Vagina (tissue), 2 donors: ENCODE measurements around the gene FXN. TPM values are rescaled to one million over a fixed set of nuclear protein-coding genes. Genes with fewer than 3 reads are reported as not detected.

Source experiments
- DNase-seq, 2 donors: peaks; one replicate each; pipeline ENCODE4 v3.0.0-alpha.2; 2017; ENCODE audit errors: extremely low spot score in 2 of 2
- H3K27ac ChIP-seq: fragments of 200-600 bp; sonication (generic); one replicate; pipeline ENCODE4 v1.5.1; 2019
- H3K27me3 ChIP-seq: fragments of 200-600 bp; sonication (generic); one replicate; pipeline ENCODE4 v1.5.1; 2019
- H3K36me3 ChIP-seq, 2 donors: fragments of 200-600 bp; sonication (generic); one replicate each; pipeline ENCODE4 v1.5.1; 2017 to 2019
- H3K4me1 ChIP-seq: fragments of 200-600 bp; sonication (generic); one replicate; pipeline ENCODE4 v1.5.1; 2019
- H3K4me3 ChIP-seq, 2 donors: fragments of 200-600 bp; sonication (generic); 1 replicate in 1 of 2; 2 replicates in 1 of 2; pipeline ENCODE4 v1.5.1; 2016 to 2019
- H3K9me3 ChIP-seq: fragments of 200-600 bp; sonication (generic); one replicate; pipeline ENCODE4 v1.5.1; 2019
- POLR2A ChIP-seq, 2 donors: fragments of 450-650 bp; IDR thresholded peaks; one replicate each; pipeline ENCODE4 v1.6.1; 2017; ENCODE audit warnings: antibody characterized with exemption in 2 of 2, mild to moderate bottlenecking in 2 of 2, moderate library complexity in 2 of 2
- POLR2AphosphoS5 ChIP-seq, 2 donors: sonication (generic); formaldehyde crosslinking; IDR thresholded peaks; one replicate each; pipeline ENCODE4 v1.9.0; 2017; ENCODE audit warnings: antibody characterized with exemption in 2 of 2, mild to moderate bottlenecking in 2 of 2, low read depth in 1 of 2; ENCODE audit not compliant: insufficient read depth in 1 of 2
- intact Hi-C: fragments of 100-400 bp; cut with DNase I; formaldehyde crosslinking; loops from one replicate; pipeline ENCODE4 v1.15.1; 2023
- small RNA-seq: library from RNA; depleted of rRNA; stranded (forward); fragments of <200 nt; gene quantifications from one replicate; pipeline ENCODE3, GENCODE V24; 2016
- total RNA-seq: library from RNA; depleted of rRNA; stranded (reverse); fragments of >200 nt; gene quantifications from one replicate; pipeline ENCODE4 v1.2.3, GENCODE V29; 2016
- TF ChIP-seq, protein P1 (sequence below), 3 experiments: fragments of 450-650 bp in 2 of 3; fragments of 200-600 bp in 1 of 3; sonication (generic) in 1 of 3; IDR thresholded peaks; one replicate each; pipeline ENCODE4 v1.5.1; 2017 to 2019; ENCODE audit warnings: antibody characterized with exemption in 3 of 3, mild to moderate bottlenecking in 2 of 3, moderate library complexity in 2 of 3

The FXN gene
- total RNA-seq, 1 donor from 2014 or later: 11.8 TPM

DNA sequence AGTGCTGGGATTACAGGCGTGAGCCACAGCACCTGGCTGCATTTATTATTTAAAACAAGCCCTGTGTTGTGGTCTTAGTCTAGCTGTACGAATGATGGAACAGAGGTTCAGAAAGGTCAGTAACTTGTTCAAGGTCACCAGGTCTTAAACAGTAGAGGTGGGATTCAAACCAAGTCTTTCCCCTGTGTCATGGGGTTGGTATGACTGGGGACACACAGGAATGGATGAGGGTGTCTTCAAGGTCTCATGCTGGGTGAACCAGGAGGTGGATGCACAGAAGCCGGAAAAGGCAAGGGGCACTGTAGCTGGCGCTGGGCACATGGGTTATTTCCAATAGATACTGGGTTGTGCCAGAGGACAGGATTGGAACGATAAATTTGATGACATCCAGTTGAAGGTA is 106.3 kb downstream of the FXN start:
- TF ChIP-seq POLR2A (IDR thresholded peaks at IDR 0.05) (no peak), POLR2AphosphoS5 (IDR thresholded peaks at IDR 0.05; ENCODE audit: insufficient read depth in 1 of 2, low read depth in 1 of 2) (no peak)
- TF ChIP-seq, protein P1, sequence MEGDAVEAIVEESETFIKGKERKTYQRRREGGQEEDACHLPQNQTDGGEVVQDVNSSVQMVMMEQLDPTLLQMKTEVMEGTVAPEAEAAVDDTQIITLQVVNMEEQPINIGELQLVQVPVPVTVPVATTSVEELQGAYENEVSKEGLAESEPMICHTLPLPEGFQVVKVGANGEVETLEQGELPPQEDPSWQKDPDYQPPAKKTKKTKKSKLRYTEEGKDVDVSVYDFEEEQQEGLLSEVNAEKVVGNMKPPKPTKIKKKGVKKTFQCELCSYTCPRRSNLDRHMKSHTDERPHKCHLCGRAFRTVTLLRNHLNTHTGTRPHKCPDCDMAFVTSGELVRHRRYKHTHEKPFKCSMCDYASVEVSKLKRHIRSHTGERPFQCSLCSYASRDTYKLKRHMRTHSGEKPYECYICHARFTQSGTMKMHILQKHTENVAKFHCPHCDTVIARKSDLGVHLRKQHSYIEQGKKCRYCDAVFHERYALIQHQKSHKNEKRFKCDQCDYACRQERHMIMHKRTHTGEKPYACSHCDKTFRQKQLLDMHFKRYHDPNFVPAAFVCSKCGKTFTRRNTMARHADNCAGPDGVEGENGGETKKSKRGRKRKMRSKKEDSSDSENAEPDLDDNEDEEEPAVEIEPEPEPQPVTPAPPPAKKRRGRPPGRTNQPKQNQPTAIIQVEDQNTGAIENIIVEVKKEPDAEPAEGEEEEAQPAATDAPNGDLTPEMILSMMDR (IDR thresholded peaks at IDR 0.05): no peak
- intact Hi-C loops: no loop called here
- H3K27ac ChIP-seq: no peak overlapping the region
- H3K36me3 ChIP-seq: no peaks in the 10 kb centered on the region
- H3K4me3 ChIP-seq: no peak overlapping the region
- peaks cover 7% of the 10 kb centered on the region for H3K4me1 ChIP-seq
- peak in 1 of 2 donors; percentile 40 for DNase-seq
- H3K9me3 ChIP-seq: no peaks in the 10 kb centered on the region
- H3K27me3 ChIP-seq: no peaks in the 10 kb centered on the region

DNA sequence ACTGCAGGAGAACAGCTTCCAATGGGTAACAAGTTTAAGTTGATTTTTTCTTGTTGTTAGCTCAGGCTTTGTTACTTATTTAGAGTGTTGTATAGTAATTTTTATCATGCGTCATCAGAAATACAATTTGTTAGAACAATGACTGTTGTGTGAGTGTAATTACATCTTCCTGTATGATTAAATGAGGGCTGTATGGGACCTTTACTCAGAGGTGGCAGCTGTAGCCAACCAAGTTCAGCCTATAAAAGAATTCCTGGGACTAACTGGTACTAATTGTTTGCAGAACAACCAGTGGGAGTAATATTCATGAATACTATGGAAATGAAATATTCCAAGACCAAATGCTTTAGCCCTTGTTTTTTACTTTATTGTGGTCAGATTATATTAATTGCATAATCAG is 107.7 kb downstream of the FXN start:
- no peak for TF ChIP-seq POLR2A (IDR thresholded peaks at IDR 0.05)
- TF ChIP-seq POLR2AphosphoS5 (IDR thresholded peaks at IDR 0.05; ENCODE audit: insufficient read depth in 1 of 2, low read depth in 1 of 2): no peak
- TF ChIP-seq, protein P1 (IDR thresholded peaks at IDR 0.05): no peak
- intact Hi-C loops: no loop called here
- Histone ChIP-seq H3K4me3 (no peak overlapping the region), H3K9me3 (no peaks in the 10 kb centered on the region), H3K27me3 (no peaks in the 10 kb centered on the region), H3K4me1 (peaks cover 7% of the 10 kb centered on the region), H3K36me3 (no peaks in the 10 kb centered on the region), H3K27ac (no peak overlapping the region)
- DNase-seq: no peak

DNA sequence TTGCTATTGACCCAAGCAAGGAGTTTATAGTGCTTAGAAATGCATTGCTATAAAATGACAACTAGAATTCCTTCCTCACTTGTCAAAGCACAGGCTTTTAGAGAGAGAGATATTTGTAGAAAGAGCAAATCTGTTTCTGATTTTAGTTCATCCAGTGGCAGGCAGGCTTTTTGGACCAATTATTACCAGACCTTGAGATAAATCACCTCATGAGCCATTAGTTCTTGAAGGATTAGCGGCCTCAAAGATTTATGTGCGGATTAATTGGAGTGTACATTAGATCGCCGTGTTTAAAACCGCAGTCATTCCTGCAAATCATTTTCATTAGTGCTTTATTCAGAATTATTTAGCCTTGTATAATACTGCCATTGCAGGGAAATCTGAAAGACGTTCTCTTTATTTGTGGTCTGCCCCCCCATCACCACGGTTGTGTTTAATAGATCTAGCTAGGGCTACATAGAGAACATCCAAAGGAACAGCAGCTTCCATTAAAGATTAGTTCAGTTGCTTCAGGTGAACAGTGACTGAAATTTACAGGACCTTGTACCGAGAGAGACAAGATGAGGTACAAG is 109.7 kb downstream of the FXN start:
- no peak for DNase-seq
- Histone ChIP-seq H3K27ac (no peak overlapping the region), H3K36me3 (no peaks in the 10 kb centered on the region), H3K9me3 (no peaks in the 10 kb centered on the region), H3K4me1 (peaks cover 17% of the 10 kb centered on the region), H3K27me3 (no peaks in the 10 kb centered on the region), H3K4me3 (no peak overlapping the region)
- TF ChIP-seq POLR2A (IDR thresholded peaks at IDR 0.05): no peak
- TF ChIP-seq, protein P1 (IDR thresholded peaks at IDR 0.05): no peak
- TF ChIP-seq POLR2AphosphoS5 (IDR thresholded peaks at IDR 0.05; ENCODE audit: insufficient read depth in 1 of 2, low read depth in 1 of 2): no peak
- intact Hi-C loops: no loop called here

DNA sequence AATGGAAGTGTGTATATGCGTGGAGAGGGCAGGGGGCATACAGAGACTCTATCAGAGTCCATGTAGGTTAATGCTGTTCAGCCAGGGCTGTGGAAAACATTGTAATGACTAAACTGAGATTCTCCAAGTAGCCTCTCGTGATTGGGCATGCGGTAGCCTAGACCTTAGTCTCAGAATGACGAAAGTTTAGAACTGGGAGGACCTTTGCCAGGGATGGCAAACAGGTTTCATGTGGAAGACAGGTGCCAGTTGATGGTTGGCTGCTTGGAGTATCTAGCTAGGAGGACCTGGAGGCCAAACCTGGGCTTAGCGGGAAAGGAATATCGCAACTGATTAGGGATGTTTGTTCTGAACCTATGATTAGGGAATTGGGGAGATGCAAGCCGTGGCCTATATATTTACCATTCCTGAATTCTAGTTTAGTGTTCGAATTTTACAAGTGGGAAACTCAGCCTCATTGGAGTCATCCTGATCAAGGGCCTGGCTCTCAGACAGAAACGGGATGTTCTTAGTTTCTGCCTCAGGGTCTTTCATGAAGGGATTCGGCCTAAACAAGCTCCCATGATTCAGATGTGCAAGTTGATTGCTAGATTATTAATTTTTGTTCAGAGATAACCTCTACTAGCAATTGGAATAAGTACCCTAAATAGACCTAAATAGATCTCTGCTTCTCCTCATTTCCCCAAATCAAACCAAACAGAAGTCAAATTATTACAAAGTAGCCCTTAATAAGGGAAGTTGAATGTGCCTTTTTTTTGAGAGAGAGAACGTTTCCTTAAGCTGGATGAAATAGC is 111.7 kb downstream of the FXN start:
- no peak for TF ChIP-seq POLR2A (IDR thresholded peaks at IDR 0.05)
- no peak overlapping the region for H3K27ac ChIP-seq
- intact Hi-C loops: no loop called here
- H3K36me3 ChIP-seq: no peaks in the 10 kb centered on the region
- H3K4me3 ChIP-seq: no peak overlapping the region
- peaks cover 17% of the 10 kb centered on the region for H3K4me1 ChIP-seq
- no peaks in the 10 kb centered on the region for H3K9me3 ChIP-seq
- no peaks in the 10 kb centered on the region for H3K27me3 ChIP-seq
- no peak for DNase-seq

DNA sequence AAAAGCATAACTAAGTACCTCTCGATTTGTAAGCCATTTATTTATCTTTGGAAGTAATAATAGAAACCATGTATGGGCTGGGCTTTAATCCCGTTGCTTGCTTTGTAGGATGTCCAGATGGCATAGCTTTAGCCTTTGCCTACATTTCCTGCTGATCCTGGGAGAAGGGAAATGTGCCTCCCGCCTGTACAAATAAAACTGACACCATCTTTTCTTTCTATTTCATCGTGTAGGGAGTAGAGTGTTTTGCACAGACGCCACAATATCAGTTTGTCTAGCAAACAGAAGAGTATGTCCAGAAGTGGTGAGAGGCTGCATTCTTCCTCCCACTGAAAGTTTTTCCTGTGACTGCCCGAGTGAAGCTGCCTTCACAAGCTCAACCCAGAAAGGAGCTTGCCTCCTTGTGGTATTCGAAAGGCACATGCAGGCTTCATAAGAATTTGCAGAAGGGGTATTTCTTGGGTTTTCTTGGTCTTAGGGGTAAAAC is 113.8 kb downstream of the FXN start:
- Histone ChIP-seq H3K4me3 (no peak overlapping the region), H3K9me3 (no peaks in the 10 kb centered on the region), H3K36me3 (no peaks in the 10 kb centered on the region), H3K27me3 (no peaks in the 10 kb centered on the region), H3K27ac (no peak overlapping the region), H3K4me1 (peaks cover 15% of the 10 kb centered on the region)
- intact Hi-C loops: no loop called here
- DNase-seq: no peak
- TF ChIP-seq, protein P1 (IDR thresholded peaks at IDR 0.05): no peak
- TF ChIP-seq POLR2A (IDR thresholded peaks at IDR 0.05): no peak
- no peak for TF ChIP-seq POLR2AphosphoS5 (IDR thresholded peaks at IDR 0.05; ENCODE audit: insufficient read depth in 1 of 2, low read depth in 1 of 2)

Small RNA genes lying within 50 kb of the gene (small RNA-seq; reads per million reads assigned to genes)
- not detected for gene AL162730.1

Other genes with a start within 250 kb of the FXN start
- not detected for gene PRKACG, start 21.6 kb upstream of the FXN start, total RNA-seq
- gene TJP2, start 138.5 kb downstream of the FXN start, total RNA-seq: 68.3 TPM